GM18867 (cell line): ENCODE measurements around the gene METRNL.

Experiments
- ATAC-seq: cut with Tn5 transposase; IDR thresholded peaks from one replicate; pipeline ENCODE4 v1.9.1; 2021; ENCODE audit warnings: mild to moderate bottlenecking, moderate library complexity; ENCODE audit not compliant: unreplicated experiment

METRNL gene

DNA sequence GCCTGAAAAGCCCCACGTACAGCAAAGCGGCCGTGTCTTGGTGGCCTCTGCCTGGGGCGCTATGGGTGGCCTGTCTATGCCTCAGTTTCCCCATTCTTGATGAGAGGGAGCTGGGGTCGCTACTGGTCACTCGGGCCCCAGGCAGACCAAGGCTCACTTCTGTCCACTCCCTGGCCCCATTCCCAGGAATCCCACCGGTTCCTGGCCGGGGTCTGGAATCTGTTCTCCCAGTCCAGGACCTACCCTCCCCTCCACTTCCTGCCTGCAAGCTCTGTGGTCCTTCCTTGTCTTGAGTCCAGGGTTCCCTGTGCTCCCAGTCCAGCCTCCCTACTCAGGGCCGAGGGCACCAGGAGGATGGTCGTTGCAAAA, 24.5 kb downstream of the METRNL start:
- ATAC-seq = no peak

DNA sequence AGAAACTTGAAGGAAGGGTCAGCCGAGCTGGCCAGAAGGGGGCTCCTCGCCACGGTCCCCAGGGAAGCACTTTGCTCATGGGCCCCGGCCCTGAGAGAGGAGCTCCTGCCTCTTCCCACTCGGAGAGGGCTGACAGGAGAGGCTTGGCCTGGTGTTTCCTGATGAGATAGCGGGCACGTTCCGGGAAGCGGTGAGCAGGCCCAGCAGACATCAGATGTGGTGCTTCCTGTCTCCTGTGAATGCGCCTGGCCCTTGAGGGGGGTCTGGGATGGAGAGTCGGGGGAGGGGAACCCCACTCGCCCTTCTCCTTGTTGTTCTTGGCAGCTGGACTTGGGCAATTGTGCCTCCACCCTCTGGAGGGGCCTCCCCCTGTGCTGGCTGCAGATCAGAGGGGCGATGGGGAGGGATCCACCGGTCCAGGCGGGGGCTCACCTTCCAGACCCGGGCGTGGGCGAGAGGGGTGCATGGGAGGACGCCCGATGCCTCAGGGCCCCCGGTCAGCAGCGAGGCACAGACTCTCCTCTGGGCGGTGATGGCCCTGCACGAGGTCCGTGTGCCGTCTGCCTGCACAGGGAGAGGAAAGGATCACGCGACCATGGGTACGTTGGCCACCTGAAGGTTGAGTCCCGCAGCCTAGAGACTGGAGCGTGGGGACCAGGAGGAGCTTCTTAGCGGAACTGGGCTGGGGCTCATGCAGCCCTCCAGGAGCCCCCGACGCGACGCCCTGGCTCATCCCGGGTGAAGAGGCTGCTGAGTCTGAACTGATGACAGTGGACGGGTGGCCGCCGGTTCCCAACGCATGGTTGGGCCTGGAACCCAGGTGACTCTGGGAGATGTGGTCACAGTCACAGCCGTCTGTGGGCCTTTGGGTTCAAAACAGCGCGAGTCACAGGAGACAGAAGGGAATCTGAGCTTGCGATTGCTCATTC, 25.4 kb downstream of the METRNL start:
- ATAC-seq = no peak

DNA sequence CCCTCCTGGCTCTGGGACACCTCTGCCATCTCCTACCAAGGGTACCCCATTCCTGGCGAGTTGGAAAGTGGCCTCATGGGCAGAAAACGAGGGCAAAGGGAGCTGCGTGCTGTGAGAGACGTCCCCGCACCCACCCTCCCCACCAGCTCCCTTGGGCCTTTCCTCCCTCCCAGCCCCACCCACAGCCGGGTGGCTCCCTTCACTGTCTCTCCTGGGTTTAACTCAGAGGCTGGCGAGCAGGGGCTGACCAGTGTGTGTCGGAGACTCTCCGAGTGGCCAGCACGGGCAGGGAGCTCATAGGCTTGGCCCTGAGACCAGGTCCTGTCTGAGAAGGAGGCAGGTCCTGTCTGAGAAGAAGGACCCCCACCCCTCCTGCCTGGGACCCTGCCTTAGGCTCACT, 26.1 kb downstream of the METRNL start:
- no peak for ATAC-seq

DNA sequence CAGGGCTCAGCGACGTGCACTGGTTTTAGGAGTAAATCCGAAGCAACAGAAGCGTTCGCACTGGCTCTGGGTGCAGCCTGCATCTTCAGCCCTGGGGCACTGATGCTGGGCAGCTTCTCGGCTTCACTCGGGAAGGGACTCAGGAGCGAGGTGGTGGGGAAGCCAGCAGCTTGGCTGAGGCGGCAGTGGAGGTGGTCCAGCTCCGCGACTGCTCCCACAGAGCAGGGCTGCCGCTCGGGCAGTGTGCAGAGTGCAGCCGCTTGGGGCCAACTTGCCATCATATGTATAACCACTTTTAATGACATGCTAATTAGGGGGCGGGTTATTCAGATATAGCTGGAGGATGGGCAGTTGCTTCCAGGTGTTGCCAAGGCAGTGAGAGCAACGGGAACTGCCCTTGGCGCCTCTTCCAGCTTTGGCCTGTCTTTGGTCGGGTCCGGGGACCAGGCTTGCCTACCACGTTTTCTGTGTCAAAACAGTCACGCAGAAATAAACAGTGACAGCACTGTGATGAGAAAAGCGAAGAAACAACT, 26.7 kb downstream of the METRNL start:
- ATAC-seq = no peak

- ATAC-seq = no peak
These were observed 27.7 kb downstream of the METRNL start for GRCh38 chr17:83106913-83107655.

- ATAC-seq = no peak
These were observed 28.2 kb downstream of the METRNL start for GRCh38 chr17:83107656-83108048.

GRCh38 chr17:83108709-83109108, 29.3 kb downstream of the METRNL start:
- no peak for ATAC-seq

- ATAC-seq = no peak
These were observed 30.0 kb downstream of the METRNL start for GRCh38 chr17:83109386-83109785.

DNA sequence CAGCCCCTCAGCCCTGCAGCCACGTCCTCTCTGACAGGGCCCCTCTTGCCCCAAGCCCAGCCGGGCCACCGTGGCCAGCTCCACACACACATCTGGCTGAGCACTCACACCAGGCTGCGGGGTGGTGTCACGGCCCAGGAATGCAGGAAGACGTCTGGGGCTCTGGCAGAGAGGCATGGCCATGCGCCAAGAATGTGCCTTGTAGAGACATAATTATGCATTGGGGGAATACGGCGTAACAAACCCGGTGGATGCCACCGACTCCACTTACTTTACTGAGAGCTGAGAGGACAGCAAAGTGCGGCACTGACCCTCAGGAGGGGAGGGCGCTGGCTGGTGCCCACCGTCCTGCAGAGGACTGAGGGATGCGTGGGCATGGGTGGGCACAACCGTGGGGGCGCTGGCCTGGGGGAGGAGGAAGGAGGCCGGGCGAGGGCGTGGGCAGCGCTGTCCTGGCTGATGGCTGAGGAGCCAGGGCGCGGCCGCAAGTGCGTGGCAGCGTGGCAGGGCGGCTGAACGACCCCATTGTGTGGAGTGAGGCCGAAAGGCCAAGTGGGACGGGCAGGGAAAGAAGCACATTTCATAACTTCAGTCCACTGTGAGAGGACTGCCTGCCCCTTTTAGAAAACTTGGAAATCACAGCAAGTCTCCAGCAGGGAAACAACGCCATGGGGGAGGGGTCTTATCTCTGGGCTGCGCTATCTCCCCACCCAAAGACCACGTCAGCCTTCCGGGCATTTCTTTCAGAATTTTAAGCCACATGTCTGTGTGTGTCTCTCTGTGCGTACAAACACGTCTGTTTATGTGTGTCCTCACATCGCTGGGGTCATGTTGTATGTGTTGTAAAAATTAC, 30.6 kb downstream of the METRNL start:
- ATAC-seq = no peak

DNA sequence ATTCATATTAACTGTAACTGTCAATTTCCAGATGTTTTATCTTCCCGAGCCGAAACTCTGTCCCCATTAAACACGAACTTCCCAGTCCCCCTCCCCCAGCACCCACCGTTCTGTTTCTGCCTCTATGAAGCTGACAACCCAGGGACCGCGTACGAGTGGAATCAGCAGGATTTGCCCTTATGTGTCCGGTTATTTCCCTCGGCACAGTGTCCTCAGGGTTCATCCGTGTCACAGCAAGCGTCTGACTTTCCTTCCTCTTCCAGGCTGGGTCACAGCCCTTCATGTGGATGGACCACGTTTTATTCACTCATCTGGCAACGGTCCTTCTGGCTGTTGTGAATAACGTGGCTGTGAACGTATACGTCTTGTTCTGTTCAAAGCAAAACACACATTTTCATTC, 31.3 kb downstream of the METRNL start:
- ATAC-seq = no peak

DNA sequence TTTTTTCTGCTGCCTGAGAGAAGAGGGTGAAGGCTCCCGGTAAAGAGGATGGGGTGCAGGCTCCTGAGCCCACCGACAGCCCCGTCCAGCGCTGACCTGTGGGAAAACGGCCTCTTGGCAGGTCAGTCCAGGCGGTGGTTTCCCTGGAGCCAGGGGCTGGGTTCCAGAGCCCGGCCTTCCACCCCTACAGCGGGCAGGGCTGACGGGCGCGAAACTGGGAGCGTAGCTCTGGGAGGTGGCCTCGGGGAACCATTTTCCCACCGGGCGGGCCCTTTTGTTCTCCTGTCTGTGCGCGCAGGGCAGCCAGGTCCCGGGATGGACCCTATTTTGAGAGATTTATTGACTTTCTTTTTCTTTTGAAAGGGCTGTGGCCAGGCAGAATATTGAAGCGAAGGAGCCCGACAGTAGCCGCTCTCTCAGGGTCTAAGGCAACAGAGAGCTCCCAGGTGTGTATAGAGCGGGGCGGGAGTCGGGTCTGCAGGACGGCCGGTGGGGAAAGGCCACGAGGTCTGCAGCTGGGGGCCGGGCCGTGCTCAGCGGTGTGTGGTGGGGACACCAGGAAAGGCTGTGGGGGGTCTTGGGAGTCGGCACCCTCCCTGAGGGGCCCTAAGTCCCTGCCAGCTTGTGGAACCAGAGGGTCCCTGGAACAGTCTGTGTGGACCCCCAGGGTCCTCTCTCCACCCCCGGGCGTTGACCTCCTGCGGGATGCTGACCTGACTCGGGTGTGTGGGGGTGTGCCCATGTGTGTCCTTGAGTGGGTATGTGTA, 32.3 kb downstream of the METRNL start:
- no peak for ATAC-seq

DNA sequence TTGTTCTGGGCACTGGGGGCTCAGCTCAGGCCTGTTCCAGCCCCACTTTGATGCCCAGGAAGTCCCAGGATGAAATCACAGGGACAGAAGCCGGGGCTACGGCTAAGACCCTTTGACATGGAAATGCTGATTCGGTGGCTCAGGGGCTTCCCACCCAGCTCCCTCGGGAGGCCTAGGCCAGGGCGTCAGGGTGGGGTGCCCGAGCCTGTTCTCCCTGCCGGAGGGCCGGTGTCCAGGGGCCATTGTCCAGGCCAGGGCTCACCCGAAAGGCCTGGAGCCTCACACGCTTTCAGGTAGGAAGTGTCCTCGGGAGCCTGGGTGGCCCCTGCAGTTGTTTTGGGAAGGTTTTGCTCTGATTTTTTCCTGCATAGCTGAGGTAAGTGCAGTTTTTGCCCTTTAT, 34.0 kb downstream of the METRNL start:
- ATAC-seq = no peak

DNA sequence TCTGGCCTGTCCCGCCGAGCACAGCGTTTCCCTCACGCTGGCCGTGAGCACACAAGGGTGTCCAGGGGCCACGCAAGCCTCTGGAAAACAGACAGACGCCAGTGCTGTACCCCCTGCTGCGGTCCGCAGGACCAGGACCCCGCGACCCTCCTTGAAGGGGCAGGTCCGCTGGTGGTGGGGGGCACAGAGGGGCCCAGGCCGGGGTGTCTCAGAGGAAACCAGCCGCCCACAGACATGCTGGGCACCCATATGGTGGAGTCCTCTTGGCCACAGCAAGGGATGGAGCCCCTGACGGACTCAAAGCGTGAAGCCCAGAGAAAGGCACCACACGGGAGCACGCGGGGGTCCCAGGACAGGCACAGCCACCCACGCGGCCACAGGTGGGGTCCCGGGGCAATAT, 34.4 kb downstream of the METRNL start:
- no peak for ATAC-seq

GRCh38 chr17:83114706-83115105, 35.3 kb downstream of the METRNL start:
- ATAC-seq = no peak

DNA sequence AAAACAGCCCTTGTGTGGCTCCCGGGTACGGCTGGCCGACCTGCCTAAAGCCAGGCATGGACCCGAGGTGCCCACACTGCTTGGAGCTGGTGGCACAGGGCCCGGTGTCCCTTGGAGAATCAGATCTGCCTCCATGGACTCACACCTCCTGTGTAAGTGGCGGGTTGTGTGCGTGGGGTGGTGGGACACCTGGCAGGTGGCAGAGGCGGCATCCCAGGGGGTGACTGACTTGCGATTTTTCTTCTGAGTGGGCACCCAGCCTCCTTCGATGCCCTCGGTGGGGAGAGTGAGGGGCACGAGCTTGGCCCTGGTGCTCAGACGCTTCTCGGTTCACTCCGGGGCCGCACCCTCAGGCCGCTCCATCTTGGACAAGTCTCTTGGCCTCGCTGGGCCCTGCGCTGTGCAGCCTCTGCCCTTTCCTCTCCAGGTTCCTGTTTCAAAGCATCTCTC, 35.8 kb downstream of the METRNL start:
- no peak for ATAC-seq

DNA sequence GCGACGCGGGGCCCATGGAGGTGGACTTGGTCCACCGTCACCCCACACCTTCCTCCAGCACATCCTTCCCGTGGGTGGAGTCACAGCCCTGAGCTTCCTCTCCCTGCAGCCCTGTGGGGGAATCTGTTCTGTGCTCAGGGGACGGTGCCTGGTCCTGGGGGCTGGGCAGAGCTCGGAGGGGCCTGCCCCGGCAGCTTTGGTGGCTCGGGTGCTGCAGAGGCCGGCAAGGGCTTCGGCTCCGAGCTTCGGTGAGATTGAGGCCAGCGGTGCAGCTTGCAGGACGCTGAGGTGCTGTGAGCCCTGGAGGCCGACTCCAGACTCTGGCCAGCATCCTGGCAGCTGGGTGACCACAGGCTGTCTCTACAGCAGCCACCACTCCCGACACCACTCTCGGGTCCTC, 36.4 kb downstream of the METRNL start:
- ATAC-seq = no peak

DNA sequence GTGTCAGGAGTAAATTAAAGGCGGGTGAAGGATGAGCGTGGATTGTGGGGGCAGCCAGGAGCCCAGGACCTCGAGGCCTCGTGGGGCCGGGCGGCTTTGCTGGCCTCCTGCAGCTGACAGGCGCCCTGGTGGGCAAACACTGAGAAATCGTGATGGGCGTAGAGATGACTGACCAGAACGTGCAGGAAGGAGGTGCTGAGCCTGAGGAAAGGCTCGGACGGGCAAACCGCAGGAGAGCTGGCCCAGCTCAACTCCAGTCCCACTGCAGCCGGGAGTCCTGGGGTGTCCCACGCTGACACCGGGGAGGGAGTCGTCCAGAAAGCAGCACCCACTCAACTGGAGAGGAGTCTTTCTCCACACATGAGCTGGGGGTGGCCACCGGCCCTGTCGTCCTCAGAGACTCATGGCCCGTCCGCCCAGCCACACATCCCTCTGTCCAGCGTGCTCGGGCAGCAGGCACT, 36.9 kb downstream of the METRNL start:
- ATAC-seq = no peak

GRCh38 chr17:83116783-83117555, 37.6 kb downstream of the METRNL start:
- no peak for ATAC-seq

GRCh38 chr17:83117583-83117982, 38.2 kb downstream of the METRNL start:
- no peak for ATAC-seq
